K562 (cell line): ENCODE data around the gene ANKZF1. TPM values are rescaled to one million over a fixed set of nuclear protein-coding genes. Genes with fewer than 3 reads are reported as not detected.

Experiments used
- ATAC-seq: fragments of 200-7000 bp; cut with Tn5 transposase; 3 replicates; pipeline ENCODE4 v1.9.1; 2020; ENCODE audit warnings: moderate library complexity
- BruUV-seq: library from RNA; stranded (reverse); fragments of 400-500 nt; replicated peaks from 2 replicates; lab custom pipeline; 2021; lab: Mats Ljungman, UMichigan
- CTCF ChIA-PET: fragments of 300-600 bp; formaldehyde crosslinking; extraction: SDS; loops from one replicate; lab custom pipeline; 2021; ENCODE audit warnings: low intra/inter-chr PET ratio; lab: Yijun Ruan, JAX
- POLR2A ChIA-PET: fragments of 300-600, 350-650 bp; sonication (Branson Sonifier 250); formaldehyde crosslinking; extraction: SDS; loops from one replicate; lab custom pipeline; 2021; ENCODE audit warnings: antibody characterized with exemption, inconsistent platforms; lab: Yijun Ruan, JAX
- DNase-seq, 4 experiments: peaks; one replicate each; pipeline versions ENCODE4 v3.0.0 to v3.0.0-alpha.2; 2011 to 2018; ENCODE audit warnings: low spot score in 3 of 4, mixed read lengths in 3 of 4; ENCODE audit errors: extremely low read depth in 1 of 4
- FAIRE-seq: peaks from 2 replicates; lab custom pipeline; 2011; peaks lifted over from hg19 to GRCh38; lab: Jason Lieb, UNC
- H2AFZ ChIP-seq: 2 replicates; pipeline ENCODE4 v1.6.0; 2011; ENCODE audit warnings: low read depth, low read length, control low read depth, inconsistent platforms
- H3K27ac ChIP-seq: fragments of 200-600 bp; 3 replicates; pipeline ENCODE4 v1.8.0; 2011; ENCODE audit warnings: low read depth, mild to moderate bottlenecking, control low read depth, inconsistent platforms, low read length, moderate library complexity, mixed read lengths; ENCODE audit errors: extremely low read depth
- H3K27me3 ChIP-seq, 2 experiments: fragments of 300-600 bp in 1 of 2; 2 replicates in 1 of 2; 3 replicates in 1 of 2; pipeline versions ENCODE4 v1.6.0 to v1.8.0; 2011; ENCODE audit warnings: inconsistent platforms in 2 of 2, low read length in 2 of 2, mild to moderate bottlenecking in 1 of 2, mixed read lengths in 1 of 2, moderate library complexity in 1 of 2; ENCODE audit not compliant: control insufficient read depth in 2 of 2, insufficient read depth in 2 of 2
- H3K36me3 ChIP-seq: fragments of 300-600 bp; 3 replicates; pipeline ENCODE4 v1.8.0; 2011; ENCODE audit warnings: mild to moderate bottlenecking, low read length, inconsistent platforms; ENCODE audit not compliant: control insufficient read depth, insufficient read depth
- H3K4me1 ChIP-seq, 2 experiments: fragments of 200-600 bp in 1 of 2; replicated peaks in 1 of 2; 2 replicates in 1 of 2; 3 replicates in 1 of 2; pipeline versions ENCODE4 v1.5.1 to v1.8.0; 2011; ENCODE audit warnings: inconsistent platforms in 2 of 2, low read length in 2 of 2, mild to moderate bottlenecking in 1 of 2, mixed read lengths in 1 of 2, moderate library complexity in 1 of 2; ENCODE audit not compliant: control insufficient read depth in 2 of 2, insufficient read depth in 2 of 2
- H3K4me2 ChIP-seq: 2 replicates; pipeline ENCODE4 v1.6.1; 2011; ENCODE audit warnings: low read length, control low read depth, inconsistent platforms, mixed read lengths; ENCODE audit not compliant: insufficient read depth
- H3K4me3 ChIP-seq: fragments of 200-600 bp; sonication (generic), shearing (Covaris generic); 2 replicates; pipeline ENCODE4 v1.5.1; 2016; ENCODE audit warnings: control low read depth, inconsistent platforms
- H3K79me2 ChIP-seq: fragments of 200-600 bp; 3 replicates; pipeline ENCODE4 v1.8.0; 2011; ENCODE audit warnings: low read length, inconsistent platforms; ENCODE audit not compliant: control insufficient read depth, insufficient read depth
- H3K9ac ChIP-seq, 2 experiments: 2 replicates each; pipeline versions ENCODE4 v1.6.0 to v1.6.1; 2011; ENCODE audit warnings: low read depth in 2 of 2, low read length in 2 of 2, control low read depth in 1 of 2, inconsistent platforms in 1 of 2, mild to moderate bottlenecking in 1 of 2, mixed read lengths in 1 of 2; ENCODE audit not compliant: insufficient read depth in 1 of 2
- H3K9me1 ChIP-seq: one replicate; pipeline ENCODE4 v1.6.0; 2011; ENCODE audit warnings: inconsistent platforms, mild to moderate bottlenecking, low read length, moderate library complexity; ENCODE audit not compliant: control insufficient read depth, insufficient read depth
- H3K9me3 ChIP-seq: replicated peaks from 2 replicates; pipeline ENCODE4 v1.5.1; 2011; ENCODE audit warnings: low read depth, low read length, inconsistent platforms; ENCODE audit not compliant: control insufficient read depth, insufficient read depth
- H4K20me1 ChIP-seq: replicated peaks from 2 replicates; pipeline ENCODE4 v1.6.1; 2011; ENCODE audit warnings: low read length, inconsistent platforms, mixed read lengths; ENCODE audit not compliant: control insufficient read depth, insufficient read depth
- DNMT1 ChIP-seq: fragments of 450-650 bp; IDR thresholded peaks from 2 replicates; pipeline ENCODE4 v1.6.1; 2016; ENCODE audit warnings: antibody characterized with exemption, mild to moderate bottlenecking
- NR4A1 ChIP-seq, 2 experiments: fragments of 250-450 bp in 1 of 2; fragments of 450-650 bp in 1 of 2; sonication (Bioruptor Pico) in 1 of 2; IDR thresholded peaks; 2 replicates each; pipeline versions ENCODE4 v1.4.0 to v1.6.1; 2016 to 2020; ENCODE audit warnings: mild to moderate bottlenecking in 2 of 2, missing compliant biosample characterization in 1 of 2, missing genetic modification characterization in 1 of 2, moderate library complexity in 1 of 2
- SUPT5H ChIP-seq: fragments of 450-650 bp; IDR thresholded peaks from 2 replicates; pipeline ENCODE4 v1.6.1; 2016
- WGBS: fragments of 100-300 bp; shearing (Covaris generic); methylation state at CpG from one replicate; pipeline ENCODE4 v1.1.6; 2016; ENCODE audit warnings: low coverage, mixed read lengths; ENCODE audit not compliant: insufficient coverage; ENCODE audit errors: missing lambda C conversion rate; 5-methylcytosine and 5-hydroxymethylcytosine counted together
- in situ Hi-C: fragments of 300-500 bp; cut with MboI; formaldehyde crosslinking; loops from 4 replicates; pipeline ENCODE4 v1.15.0; 2018; ENCODE audit warnings: inconsistent platforms, mixed read lengths
- intact Hi-C: fragments of 100-400 bp; cut with micrococcal nuclease; formaldehyde crosslinking; loops from 2 replicates; pipeline ENCODE4 v1.14.2; 2022
- polyA plus RNA-seq, 8 experiments: library from polyadenylated mRNA; depleted of rRNA in 4 of 8; stranded (reverse) in 5 of 8; unstranded in 3 of 8; fragments of >200 nt; fragmentation: Nextera tagmentation in 2 of 8; fragmentation: Illumina TruSeq in 1 of 8; extraction: Ambion mirVana in 2 of 8; extraction: Trizol in 1 of 8; gene quantifications; 2 replicates each; pipeline versions ENCODE4 v1.2.1 to v1.2.3, GENCODE V29; 2011 to 2014; ENCODE audit warnings: inconsistent platforms in 1 of 8, missing spikeins in 1 of 8
- total RNA-seq, 7 experiments: library from RNA; depleted of rRNA in 6 of 7; stranded (reverse); fragments of >200 nt in 6 of 7; fragmentation: Illumina TruSeq in 2 of 7; extraction: Trizol in 2 of 7; gene quantifications; 2 replicates each; pipeline versions ENCODE4 v1.2.1 to v1.2.3, GENCODE V29; 2011 to 2021; ENCODE audit warnings: low replicate concordance in 1 of 7
- TF ChIP-seq, protein P1 (sequence below): sonication (generic); IDR thresholded peaks from 2 replicates; pipeline ENCODE4 v1.6.1; 2016
- TF ChIP-seq, protein P2 (sequence below): sonication (generic); formaldehyde crosslinking; IDR thresholded peaks from 2 replicates; pipeline ENCODE4 v1.8.1; 2023; ENCODE audit warnings: mild to moderate bottlenecking, missing genetic modification reagents

The ANKZF1 gene
- total and polyA plus RNA-seq, 9 of the 15 experiments (the other 6 are each of a cell fraction or from before 2014, with no cell fraction given) = 3.1 to 60.6 (median 31.0) TPM

DNA sequence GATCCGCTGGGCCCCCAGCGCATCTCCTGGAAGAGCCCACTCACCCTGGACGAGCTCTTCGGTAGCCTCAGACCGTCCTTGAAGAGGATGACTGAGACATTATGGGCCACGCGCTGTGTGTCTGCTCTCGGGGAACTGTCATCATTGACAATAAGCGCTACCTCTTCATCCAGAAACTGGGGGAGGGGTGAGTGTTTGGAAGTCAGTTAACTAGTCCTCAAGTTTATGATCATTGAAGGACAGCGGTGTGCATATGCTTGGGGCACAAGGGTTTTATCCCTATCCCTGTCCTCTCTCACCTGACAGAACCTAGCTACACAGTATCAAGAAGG lies 16.3 kb downstream of the ANKZF1 start:
- FAIRE-seq (no peak), ATAC-seq (peak; percentile 13), DNase-seq (peak in 2 of 4 experiments; percentile 13 to 21)
- in situ Hi-C loops (no loop called here), intact Hi-C loops (loop anchor here (2.0 kb wide), 1 partner anchor 17 kb away; the partner anchor contains the start of genes ANKZF1 and ATG9A)
- 0 out of 2 replicates have a peak, but pooled peaks cover 3% of the 10 kb centered on the region for H4K20me1 ChIP-seq
- H3K9ac ChIP-seq = peak overlapping the region; percentile 94 to 99
- H3K9me1 ChIP-seq = no peaks in the 10 kb centered on the region
- BruUV-seq = no TSS peak
- H3K4me3 ChIP-seq = peak overlapping the region; percentile 93
- CTCF ChIA-PET = no interaction called here
- peak overlapping the region; percentile 92 for H3K4me2 ChIP-seq
- H2AFZ ChIP-seq = peak overlapping the region; percentile 86
- POLR2A ChIA-PET = interaction anchor here (0.6 to 2.2 kb wide), 8 partner anchors 8 to 142 kb away, joined by 3 to 12 read pairs (median 5); partner anchors contain the start of genes ANKZF1, ATG9A, DNPEP and TUBA4A
- H3K36me3 ChIP-seq = peaks cover 43% of the 10 kb centered on the region
- no peak for TF ChIP-seq NR4A1 (CRISPR knock-in tag; IDR thresholded peaks at IDR 0.05)
- no peak for TF ChIP-seq NR4A1 (tag; IDR thresholded peaks at IDR 0.05)
- TF ChIP-seq, protein P1, sequence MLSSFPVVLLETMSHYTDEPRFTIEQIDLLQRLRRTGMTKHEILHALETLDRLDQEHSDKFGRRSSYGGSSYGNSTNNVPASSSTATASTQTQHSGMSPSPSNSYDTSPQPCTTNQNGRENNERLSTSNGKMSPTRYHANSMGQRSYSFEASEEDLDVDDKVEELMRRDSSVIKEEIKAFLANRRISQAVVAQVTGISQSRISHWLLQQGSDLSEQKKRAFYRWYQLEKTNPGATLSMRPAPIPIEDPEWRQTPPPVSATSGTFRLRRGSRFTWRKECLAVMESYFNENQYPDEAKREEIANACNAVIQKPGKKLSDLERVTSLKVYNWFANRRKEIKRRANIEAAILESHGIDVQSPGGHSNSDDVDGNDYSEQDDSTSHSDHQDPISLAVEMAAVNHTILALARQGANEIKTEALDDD = peak; percentile 69; the same call in 1 of the 2 replicates
- H3K27ac ChIP-seq = peak overlapping the region; percentile 95
- H3K79me2 ChIP-seq = peaks cover 17% of the 10 kb centered on the region
- no peaks in the 10 kb centered on the region for H3K27me3 ChIP-seq
- H3K4me1 ChIP-seq = peaks cover 21 to 36% of the 10 kb centered on the region in 2 experiments; a peak in 4 of 5 replicates
- no peaks in the 10 kb centered on the region for H3K9me3 ChIP-seq
- 0% methylated on average over 5 of the region's 10 CpGs for WGBS

DNA sequence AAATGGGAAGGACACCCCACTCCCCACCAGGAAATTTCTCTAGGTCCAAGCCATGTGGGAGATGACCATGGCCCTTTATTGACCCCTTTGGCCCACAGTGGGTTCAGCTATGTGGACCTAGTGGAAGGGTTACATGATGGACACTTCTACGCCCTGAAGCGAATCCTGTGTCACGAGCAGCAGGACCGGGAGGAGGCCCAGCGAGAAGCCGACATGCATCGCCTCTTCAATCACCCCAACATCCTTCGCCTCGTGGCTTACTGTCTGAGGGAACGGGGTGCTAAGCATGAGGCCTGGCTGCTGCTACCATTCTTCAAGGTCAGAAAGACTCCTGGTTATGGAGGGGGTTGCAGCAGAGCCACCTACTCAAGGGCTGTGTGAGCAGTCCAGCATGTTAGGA lies 17.0 kb downstream of the ANKZF1 start:
- TF ChIP-seq DNMT1 = no peak
- TF ChIP-seq, protein P2, sequence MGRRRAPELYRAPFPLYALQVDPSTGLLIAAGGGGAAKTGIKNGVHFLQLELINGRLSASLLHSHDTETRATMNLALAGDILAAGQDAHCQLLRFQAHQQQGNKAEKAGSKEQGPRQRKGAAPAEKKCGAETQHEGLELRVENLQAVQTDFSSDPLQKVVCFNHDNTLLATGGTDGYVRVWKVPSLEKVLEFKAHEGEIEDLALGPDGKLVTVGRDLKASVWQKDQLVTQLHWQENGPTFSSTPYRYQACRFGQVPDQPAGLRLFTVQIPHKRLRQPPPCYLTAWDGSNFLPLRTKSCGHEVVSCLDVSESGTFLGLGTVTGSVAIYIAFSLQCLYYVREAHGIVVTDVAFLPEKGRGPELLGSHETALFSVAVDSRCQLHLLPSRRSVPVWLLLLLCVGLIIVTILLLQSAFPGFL (CRISPR knock-in tag) = no peak
- TF ChIP-seq SUPT5H = 0 out of 2 replicates have a peak, but pooled peaks have one; percentile 9
- peak overlapping the region; percentile 95; the same call in 2 of the 3 replicates for H3K27ac ChIP-seq
- no TSS peak for BruUV-seq
- H3K4me2 ChIP-seq = peak overlapping the region; percentile 92; the same call in 1 of the 2 replicates
- intact Hi-C loops = no loop called here
- H4K20me1 ChIP-seq = 0 out of 2 replicates have a peak, but pooled peaks cover 3% of the 10 kb centered on the region
- WGBS = 91% methylated on average over 10 of the region's 10 CpGs
- ATAC-seq = no peak
- H2AFZ ChIP-seq = no peak overlapping the region
- peak overlapping the region; percentile 93; the same call in 1 of the 2 replicates for H3K4me3 ChIP-seq
- no peak for DNase-seq
- H3K36me3 ChIP-seq = peaks cover 50% of the 10 kb centered on the region
- no peaks in the 10 kb centered on the region for H3K27me3 ChIP-seq
- POLR2A ChIA-PET = interaction anchor here (2.2 kb wide), 1 partner anchor 10 kb away, joined by 11 read pairs; no protein-coding TSS in a partner anchor
- in situ Hi-C loops = no loop called here
- CTCF ChIA-PET = no interaction called here
- no peaks in the 10 kb centered on the region for H3K9me1 ChIP-seq
- peak overlapping the region; percentile 66 to 94; a peak in 3 of 4 replicates for H3K9ac ChIP-seq
- FAIRE-seq = no peak
- H3K9me3 ChIP-seq = no peaks in the 10 kb centered on the region
- H3K79me2 ChIP-seq = peaks cover 18% of the 10 kb centered on the region
- peaks cover 21 to 39% of the 10 kb centered on the region in 2 experiments; a peak in 4 of 5 replicates for H3K4me1 ChIP-seq
